Breast epithelium (tissue), 4 donors: Measurements from ENCODE around the gene HECTD1. TPM values are rescaled to one million over a fixed set of nuclear protein-coding genes. Genes with fewer than 3 reads are reported as not detected.
"Not testable (repeated sequence)": the region's sequence is repeated elsewhere in the genome, so short reads cannot be mapped to it uniquely, and the experiment has no call there.

ENCODE experiments used
- DNase-seq, 2 donors: peaks; one replicate each; pipeline ENCODE4 v3.0.0-alpha.2; 2019; ENCODE audit warnings: low spot score in 2 of 2
- H3K27ac ChIP-seq, 2 donors: fragments of 200-600 bp; sonication (generic) in 1 of 2; one replicate each; pipeline ENCODE4 v1.5.1; 2016 to 2019; ENCODE audit warnings: mild to moderate bottlenecking in 1 of 2
- H3K27me3 ChIP-seq, 2 donors: fragments of 200-600 bp; sonication (generic) in 1 of 2; one replicate each; pipeline versions ENCODE4 v1.5.1 to v1.6.0; 2017 to 2019; ENCODE audit warnings: control low read depth in 1 of 2, mild to moderate bottlenecking in 1 of 2
- H3K36me3 ChIP-seq: fragments of 200-600 bp; one replicate; pipeline ENCODE4 v1.5.1; 2019
- H3K4me1 ChIP-seq, 2 donors: fragments of 200-600 bp; sonication (generic); one replicate each; pipeline ENCODE4 v1.5.1; 2016 to 2019; ENCODE audit warnings: control low read depth in 1 of 2
- H3K4me3 ChIP-seq, 3 donors: fragments of 200-600 bp; sonication (generic); 1 replicate in 2 of 3; 2 replicates in 1 of 3; pipeline ENCODE4 v1.5.1; 2016 to 2019; ENCODE audit warnings: mild to moderate bottlenecking in 3 of 3, moderate library complexity in 2 of 3
- H3K9me3 ChIP-seq, 2 donors: fragments of 200-600 bp; sonication (generic) in 1 of 2; one replicate each; pipeline ENCODE4 v1.5.1; 2016 to 2019; ENCODE audit warnings: control low read depth in 1 of 2
- POLR2A ChIP-seq: fragments of 450-650 bp; IDR thresholded peaks from one replicate; pipeline ENCODE4 v1.6.1; 2016; ENCODE audit warnings: antibody characterized with exemption, mild to moderate bottlenecking, moderate library complexity
- POLR2AphosphoS5 ChIP-seq, 3 donors: sonication (generic); formaldehyde crosslinking; IDR thresholded peaks; one replicate each; pipeline ENCODE4 v1.6.1; 2017; ENCODE audit warnings: antibody characterized with exemption in 3 of 3
- intact Hi-C: fragments of 100-400 bp; cut with DNase I; formaldehyde crosslinking; loops from one replicate; pipeline ENCODE4 v1.15.1; 2023; ENCODE audit warnings: low total_unique reads
- total RNA-seq, 3 donors: library from RNA; depleted of rRNA; stranded (reverse); fragments of >200 nt; gene quantifications; one replicate each; pipeline ENCODE4 v1.1.0, GENCODE V29; 2016
- TF ChIP-seq, protein P1 (sequence below), 3 donors: fragments of 450-650 bp; IDR thresholded peaks; one replicate each; pipeline ENCODE4 v1.5.1; 2016 to 2017; ENCODE audit warnings: antibody characterized with exemption in 3 of 3, mild to moderate bottlenecking in 3 of 3, moderate library complexity in 3 of 3

Gene HECTD1
- total RNA-seq, 3 donors from 2014 or later, result 242 to 276 (median 252) TPM

DNA sequence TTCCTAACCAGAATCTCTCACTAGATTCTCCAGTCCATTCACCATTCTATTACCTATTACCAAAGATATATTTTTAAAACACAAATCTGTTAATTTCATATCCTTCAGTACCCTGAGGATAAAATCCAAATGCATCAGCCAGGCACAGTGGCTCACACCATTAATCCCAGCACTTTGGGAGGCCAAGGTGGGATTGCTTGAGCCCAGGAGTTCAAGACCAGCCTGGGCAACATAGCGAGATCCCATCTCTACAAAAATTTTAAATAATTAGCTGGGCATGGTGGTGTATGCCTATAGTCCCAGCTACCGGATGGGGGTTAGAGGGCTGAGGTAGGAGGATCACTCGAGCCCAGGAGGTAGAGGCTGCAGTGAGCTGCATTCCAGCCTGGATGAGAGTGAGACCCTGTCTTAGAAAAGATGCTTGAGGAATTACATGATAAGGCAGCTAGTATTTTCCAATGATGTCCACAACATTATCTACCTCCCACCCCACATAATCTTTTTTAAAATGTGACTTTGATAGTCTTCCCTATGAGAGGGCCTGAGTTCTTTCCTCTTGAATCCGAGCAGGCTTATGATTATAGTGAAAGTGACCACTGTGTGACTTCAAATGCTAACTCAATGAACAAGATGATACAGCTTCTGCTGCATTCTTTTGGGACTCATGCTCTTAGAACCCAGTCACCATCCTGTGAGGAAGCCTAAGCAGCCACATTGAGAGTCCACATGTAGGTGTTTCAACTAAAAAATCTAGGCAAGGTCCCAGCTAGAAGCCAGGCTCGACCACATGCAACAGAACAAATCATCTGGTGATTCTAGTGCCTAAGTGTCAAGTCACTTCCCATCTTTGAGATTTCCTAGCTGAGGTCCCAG, 18.0 kb downstream of the HECTD1 start:
- no peak for DNase-seq

DNA sequence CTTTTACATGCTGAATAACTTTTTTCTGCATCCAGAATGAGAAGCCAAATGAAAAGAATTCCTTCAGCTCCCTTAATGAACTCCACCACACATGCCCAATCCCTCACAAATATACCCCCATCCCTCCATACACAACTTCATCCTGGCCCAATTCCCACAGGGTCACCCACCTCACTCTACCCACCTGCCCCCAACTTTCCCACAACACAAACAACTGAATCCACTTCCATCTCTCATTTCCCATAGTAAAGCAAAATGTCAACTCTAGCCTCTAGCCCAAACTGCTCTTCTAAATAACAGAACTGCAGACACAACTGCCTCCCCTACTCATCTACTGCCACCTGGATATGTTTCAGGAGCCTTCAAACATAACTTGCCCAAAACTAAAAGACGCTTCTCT, 18.8 kb downstream of the HECTD1 start:
- H3K36me3 ChIP-seq, result no peaks in the 10 kb centered on the region
- TF ChIP-seq, protein P1, sequence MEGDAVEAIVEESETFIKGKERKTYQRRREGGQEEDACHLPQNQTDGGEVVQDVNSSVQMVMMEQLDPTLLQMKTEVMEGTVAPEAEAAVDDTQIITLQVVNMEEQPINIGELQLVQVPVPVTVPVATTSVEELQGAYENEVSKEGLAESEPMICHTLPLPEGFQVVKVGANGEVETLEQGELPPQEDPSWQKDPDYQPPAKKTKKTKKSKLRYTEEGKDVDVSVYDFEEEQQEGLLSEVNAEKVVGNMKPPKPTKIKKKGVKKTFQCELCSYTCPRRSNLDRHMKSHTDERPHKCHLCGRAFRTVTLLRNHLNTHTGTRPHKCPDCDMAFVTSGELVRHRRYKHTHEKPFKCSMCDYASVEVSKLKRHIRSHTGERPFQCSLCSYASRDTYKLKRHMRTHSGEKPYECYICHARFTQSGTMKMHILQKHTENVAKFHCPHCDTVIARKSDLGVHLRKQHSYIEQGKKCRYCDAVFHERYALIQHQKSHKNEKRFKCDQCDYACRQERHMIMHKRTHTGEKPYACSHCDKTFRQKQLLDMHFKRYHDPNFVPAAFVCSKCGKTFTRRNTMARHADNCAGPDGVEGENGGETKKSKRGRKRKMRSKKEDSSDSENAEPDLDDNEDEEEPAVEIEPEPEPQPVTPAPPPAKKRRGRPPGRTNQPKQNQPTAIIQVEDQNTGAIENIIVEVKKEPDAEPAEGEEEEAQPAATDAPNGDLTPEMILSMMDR (IDR thresholded peaks at IDR 0.05), result no peak
- no peak for TF ChIP-seq POLR2A
- TF ChIP-seq POLR2AphosphoS5 (IDR thresholded peaks at IDR 0.05), result no peak

More for the DNA sequence above, 18.0 kb downstream of the HECTD1 start:
- H3K36me3 ChIP-seq, result no peaks in the 10 kb centered on the region
- no peak overlapping the region for H3K4me3 ChIP-seq
- intact Hi-C loops, result loop anchor here (5.0 kb wide), 1 partner anchor 223 kb away; no protein-coding TSS in a partner anchor
- TF ChIP-seq POLR2AphosphoS5 (IDR thresholded peaks at IDR 0.05) (no peak), POLR2A (no peak)
- TF ChIP-seq, protein P1 (IDR thresholded peaks at IDR 0.05), result no peak
- no peaks in the 10 kb centered on the region for H3K4me1 ChIP-seq
- no peak overlapping the region for H3K27ac ChIP-seq
- H3K27me3 ChIP-seq, result no peaks in the 10 kb centered on the region
- H3K9me3 ChIP-seq, result no peaks in the 10 kb centered on the region

DNA sequence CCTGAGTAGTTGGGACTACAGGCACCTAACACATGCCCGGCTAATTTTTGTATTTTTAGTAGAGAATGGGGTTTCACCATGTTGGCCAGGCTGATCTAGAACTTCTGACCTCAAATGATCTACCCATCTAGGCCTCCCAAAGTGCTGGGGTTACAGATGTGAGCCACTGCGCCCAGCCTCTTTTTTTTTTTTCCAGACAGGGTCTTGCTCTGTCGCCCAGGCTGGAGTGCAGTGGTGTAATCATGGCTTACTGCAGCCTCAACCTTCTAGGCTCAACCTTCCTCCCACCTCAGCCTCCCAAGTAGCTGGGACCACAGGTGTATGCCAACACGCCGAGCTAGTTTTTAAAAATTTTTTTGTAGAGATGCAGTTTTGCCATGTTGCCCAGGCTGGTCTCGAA, 25.6 kb downstream of the HECTD1 start:
- H3K9me3 ChIP-seq, DNase-seq, H3K27me3 ChIP-seq, H3K27ac ChIP-seq, H3K4me3 ChIP-seq, intact Hi-C loops, H3K36me3 ChIP-seq, H3K4me1 ChIP-seq: not testable (repeated sequence)

More for the DNA sequence above, 18.8 kb downstream of the HECTD1 start:
- intact Hi-C loops, result no loop called here
- Histone ChIP-seq H3K4me3 (no peak overlapping the region), H3K27ac (no peak overlapping the region), H3K4me1 (no peaks in the 10 kb centered on the region), H3K27me3 (no peaks in the 10 kb centered on the region), H3K9me3 (no peaks in the 10 kb centered on the region)
- no peak for DNase-seq

DNA sequence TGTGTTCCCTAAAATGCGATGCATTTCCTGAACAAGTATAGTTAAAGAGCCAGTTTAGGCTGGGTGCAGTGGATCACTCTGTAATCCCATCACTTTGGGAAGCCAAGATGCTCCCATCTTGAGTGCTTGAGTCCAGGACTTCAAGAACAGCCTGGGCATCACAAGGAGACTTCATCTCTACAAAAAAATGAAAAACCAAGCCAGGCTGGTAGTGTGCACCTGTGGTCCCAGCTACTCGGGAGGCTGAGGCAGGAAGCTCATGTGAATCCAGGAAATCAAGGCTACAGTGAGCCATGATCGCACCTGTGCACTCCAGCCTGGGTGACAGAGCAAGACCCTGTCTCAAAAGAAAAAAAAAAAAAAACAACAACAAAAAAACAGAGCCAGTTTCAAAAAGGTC, 26.3 kb downstream of the HECTD1 start:
- intact Hi-C loops, result no loop called here
- TF ChIP-seq, protein P1 (IDR thresholded peaks at IDR 0.05), result no peak
- TF ChIP-seq POLR2AphosphoS5 (IDR thresholded peaks at IDR 0.05) (no peak), POLR2A (no peak)
- no peak overlapping the region for H3K27ac ChIP-seq
- no peaks in the 10 kb centered on the region for H3K9me3 ChIP-seq
- no peaks in the 10 kb centered on the region for H3K4me1 ChIP-seq
- no peaks in the 10 kb centered on the region for H3K27me3 ChIP-seq
- H3K36me3 ChIP-seq, result peaks cover 3% of the 10 kb centered on the region
- H3K4me3 ChIP-seq, result no peak overlapping the region
- no peak for DNase-seq

DNA sequence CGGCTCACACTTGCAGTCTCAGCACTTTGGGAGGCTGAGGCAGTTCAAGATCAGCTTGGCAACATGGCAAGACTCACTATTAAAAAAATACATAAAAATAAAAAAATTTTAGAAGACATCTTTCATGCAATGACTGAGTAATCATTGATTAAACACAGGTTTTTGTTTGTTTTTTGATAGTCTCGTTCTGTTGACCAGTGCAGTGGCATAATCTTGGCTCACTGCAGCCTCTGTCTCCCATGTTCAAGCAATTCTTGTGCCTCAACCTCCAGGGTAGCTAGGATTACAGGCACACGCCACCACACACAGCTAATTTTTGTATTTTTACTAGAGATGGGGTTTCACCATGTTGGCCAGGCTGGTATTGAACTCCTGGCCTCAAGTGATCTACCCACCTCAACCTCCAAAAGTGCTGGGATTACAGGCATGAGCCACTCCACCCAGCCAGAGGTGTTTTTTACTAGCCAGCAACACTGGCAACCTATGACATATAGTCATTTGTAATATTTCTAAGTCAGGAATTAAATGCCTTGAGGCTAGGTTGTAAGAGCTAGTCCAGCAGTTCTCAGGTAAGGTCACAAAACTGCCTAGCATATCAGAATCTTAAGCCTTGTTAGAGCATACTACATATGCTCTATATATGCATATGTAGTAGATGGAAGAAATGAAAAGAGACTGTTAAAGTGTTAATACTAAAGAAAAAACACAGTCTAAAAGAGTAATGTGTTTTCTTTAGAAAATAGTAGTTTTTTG, 27.1 kb downstream of the HECTD1 start:
- Histone ChIP-seq H3K4me1 (no peaks in the 10 kb centered on the region), H3K9me3 (no peaks in the 10 kb centered on the region), H3K4me3 (no peak overlapping the region), H3K27ac (no peak overlapping the region), H3K36me3 (peaks cover 3% of the 10 kb centered on the region), H3K27me3 (no peaks in the 10 kb centered on the region)
- TF ChIP-seq POLR2AphosphoS5 (IDR thresholded peaks at IDR 0.05) (no peak), POLR2A (no peak)
- TF ChIP-seq, protein P1 (IDR thresholded peaks at IDR 0.05), result no peak
- DNase-seq, result no peak
- intact Hi-C loops, result no loop called here
